ENCODE data around the gene OOEP. TPM values are rescaled to one million over a fixed set of nuclear protein-coding genes. Genes with fewer than 3 reads are reported as not detected.

OOEP gene
- total RNA-seq, 1 experiment from 2014 or later, result 1.1 TPM

GRCh38 chr6:73343164-73343563 lies 26.5 kb downstream of the OOEP start (continued):
- no peak for TF ChIP-seq PRDM15 (CRISPR knock-in tag; IDR thresholded peaks at IDR 0.05)
- no peak for TF ChIP-seq IRF1 (CRISPR knock-in tag; IDR thresholded peaks at IDR 0.05)
- TF ChIP-seq RORB (CRISPR knock-in tag; IDR thresholded peaks at IDR 0.05), result no peak
- TF ChIP-seq PREB (CRISPR knock-in tag; IDR thresholded peaks at IDR 0.05; ENCODE audit: borderline replicate concordance), result no peak
- no peak for TF ChIP-seq FOXK1 (CRISPR knock-in tag; IDR thresholded peaks at IDR 0.05)
- no peak for TF ChIP-seq ZNF138 (CRISPR knock-in tag; conservative IDR thresholded peaks at IDR 0.05)
- no peak for TF ChIP-seq TEAD4 (CRISPR knock-in tag; IDR thresholded peaks at IDR 0.05)

- ChIA-PET POLR2A (no interaction called here), CTCF (no interaction called here)
- no peak for TF ChIP-seq TEAD4 (CRISPR knock-in tag; IDR thresholded peaks at IDR 0.05)
- Mint-ChIP-seq H3K4me3 (no peak overlapping the region), H3K9me3 (no peaks in the 10 kb centered on the region), H3K27me3 (ENCODE audit: low read depth) (no peaks in the 10 kb centered on the region), H3K27ac (no peak overlapping the region), H3K4me1 (peaks cover 23% of the 10 kb centered on the region), H3K36me3 (no peaks in the 10 kb centered on the region)
- DNase-seq (ENCODE audit: low spot score) (no peak), ATAC-seq (no peak)
Measured at GRCh38 chr6:73342174-73342573, 27.5 kb downstream of the OOEP start.

GRCh38 chr6:73341335-73341734 lies 28.4 kb downstream of the OOEP start:
- CTCF ChIA-PET, result no interaction called here
- no peak overlapping the region for H3K27ac Mint-ChIP-seq
- H3K4me1 Mint-ChIP-seq, result peaks cover 17% of the 10 kb centered on the region
- no peaks in the 10 kb centered on the region for H3K36me3 Mint-ChIP-seq
- DNase-seq (ENCODE audit: low spot score), result no peak
- POLR2A ChIA-PET, result no interaction called here
- no peaks in the 10 kb centered on the region for H3K9me3 Mint-ChIP-seq
- H3K4me3 Mint-ChIP-seq, result no peak overlapping the region
- no peak for ATAC-seq
- no peaks in the 10 kb centered on the region for H3K27me3 Mint-ChIP-seq (ENCODE audit: low read depth)
- TF ChIP-seq IRF2 (CRISPR knock-in tag; IDR thresholded peaks at IDR 0.05; ENCODE audit: borderline replicate concordance, low read depth), result no peak
- TF ChIP-seq NFYB (CRISPR knock-in tag; conservative IDR thresholded peaks at IDR 0.05; ENCODE audit: low read depth), result no peak
- TF ChIP-seq FOXK1 (CRISPR knock-in tag; IDR thresholded peaks at IDR 0.05), result no peak
- TF ChIP-seq SMAD3 (CRISPR knock-in tag; IDR thresholded peaks at IDR 0.05; ENCODE audit: borderline replicate concordance), result no peak
- no peak for TF ChIP-seq FOXJ3 (CRISPR knock-in tag; IDR thresholded peaks at IDR 0.05; ENCODE audit: borderline replicate concordance)
- TF ChIP-seq OVOL2 (CRISPR knock-in tag; IDR thresholded peaks at IDR 0.05; ENCODE audit: borderline replicate concordance), result no peak
- TF ChIP-seq HMGA2 (CRISPR knock-in tag; IDR thresholded peaks at IDR 0.05), result no peak
- no peak for TF ChIP-seq ZSCAN18 (CRISPR knock-in tag; IDR thresholded peaks at IDR 0.05)
- no peak for TF ChIP-seq PRDM15 (CRISPR knock-in tag; IDR thresholded peaks at IDR 0.05)
- no peak for TF ChIP-seq STAT6 (CRISPR knock-in tag; conservative IDR thresholded peaks at IDR 0.05; ENCODE audit: low read depth)

Data from WTC11 (cell line).